GM19397 (cell line): ENCODE data around the gene KCNJ1.

Experiments
- ATAC-seq: cut with Tn5 transposase; IDR thresholded peaks from one replicate; pipeline ENCODE4 v1.9.1; 2021; ENCODE audit warnings: mild to moderate bottlenecking, moderate library complexity; ENCODE audit not compliant: unreplicated experiment

KCNJ1 gene

GRCh38 chr11:128824191-128825049 is 42.7 kb downstream of the KCNJ1 start:
- ATAC-seq: no peak

- no peak for ATAC-seq
Observed at GRCh38 chr11:128823753-128824152, 43.3 kb downstream of the KCNJ1 start.

- ATAC-seq: no peak
Observed at GRCh38 chr11:128822130-128822529, 45.0 kb downstream of the KCNJ1 start.

- ATAC-seq: no peak
Observed at GRCh38 chr11:128821556-128821955, 45.5 kb downstream of the KCNJ1 start.

- ATAC-seq: no peak
Observed at GRCh38 chr11:128819198-128819597, 47.9 kb downstream of the KCNJ1 start.

GRCh38 chr11:128814856-128815705 is 52.0 kb downstream of the KCNJ1 start:
- ATAC-seq: no peak

GRCh38 chr11:128813729-128814128 is 53.4 kb downstream of the KCNJ1 start:
- no peak for ATAC-seq

GRCh38 chr11:128810784-128811514 is 56.1 kb downstream of the KCNJ1 start:
- ATAC-seq: no peak

- no peak for ATAC-seq
Observed at GRCh38 chr11:128809128-128809527, 58.0 kb downstream of the KCNJ1 start.

GRCh38 chr11:128807909-128808308 is 59.2 kb downstream of the KCNJ1 start:
- no peak for ATAC-seq

GRCh38 chr11:128806506-128807261 is 60.4 kb downstream of the KCNJ1 start:
- no peak for ATAC-seq

GRCh38 chr11:128804481-128804880 is 62.6 kb downstream of the KCNJ1 start:
- no peak for ATAC-seq

GRCh38 chr11:128803449-128804245 is 63.4 kb downstream of the KCNJ1 start:
- no peak for ATAC-seq

- no peak for ATAC-seq
Observed at GRCh38 chr11:128803011-128803410, 64.1 kb downstream of the KCNJ1 start.

- no peak for ATAC-seq
Observed at GRCh38 chr11:128802358-128802981, 64.6 kb downstream of the KCNJ1 start.

- ATAC-seq: no peak
Observed at GRCh38 chr11:128800871-128801417, 66.2 kb downstream of the KCNJ1 start.

GRCh38 chr11:128796270-128796669 is 70.8 kb downstream of the KCNJ1 start:
- peak; percentile 92 for ATAC-seq

- no peak for ATAC-seq
Observed at GRCh38 chr11:128790196-128790595, 76.9 kb downstream of the KCNJ1 start.
